H9 (cell line): ENCODE data around the gene ZMAT3. TPM values are rescaled to one million over a fixed set of nuclear protein-coding genes. Genes with fewer than 3 reads are reported as not detected.

Source experiments
- DNase-seq: peaks from one replicate; pipeline ENCODE4 v3.0.0-alpha.2; 2017
- H2AFZ ChIP-seq: one replicate; pipeline ENCODE4 v1.6.1; 2013; ENCODE audit warnings: mild to moderate bottlenecking, low read length, control low read depth, moderate library complexity
- H2AK5ac ChIP-seq: 2 replicates; pipeline ENCODE4 v1.6.1; 2013; ENCODE audit warnings: low read length, control low read depth, mixed read lengths; ENCODE audit not compliant: insufficient read length
- H2BK120ac ChIP-seq: one replicate; pipeline ENCODE4 v1.6.1; 2013; ENCODE audit warnings: low read depth, mild to moderate bottlenecking, low read length, control low read depth, inconsistent platforms; ENCODE audit not compliant: poor library complexity, severe bottlenecking
- H2BK12ac ChIP-seq: 2 replicates; pipeline ENCODE4 v1.6.1; 2013; ENCODE audit warnings: low read length, control low read depth, mixed read lengths, low read depth; ENCODE audit not compliant: insufficient read length
- H2BK15ac ChIP-seq: 2 replicates; pipeline ENCODE4 v1.6.1; 2013; ENCODE audit warnings: low read depth, low read length, control low read depth
- H2BK20ac ChIP-seq: one replicate; pipeline ENCODE4 v1.6.1; 2013; ENCODE audit warnings: low read depth, mild to moderate bottlenecking, low read length, control low read depth, inconsistent platforms; ENCODE audit not compliant: poor library complexity, severe bottlenecking
- H2BK5ac ChIP-seq: 2 replicates; pipeline ENCODE4 v1.6.1; 2013; ENCODE audit warnings: low read length, control low read depth, mixed read lengths; ENCODE audit not compliant: insufficient read length
- H3K14ac ChIP-seq: 2 replicates; pipeline ENCODE4 v1.6.1; 2013; ENCODE audit warnings: low read length, control low read depth; ENCODE audit not compliant: insufficient read depth
- H3K18ac ChIP-seq: 2 replicates; pipeline ENCODE4 v1.6.1; 2013; ENCODE audit warnings: low read depth, mild to moderate bottlenecking, mixed read lengths, low read length, control low read depth; ENCODE audit not compliant: insufficient read length
- H3K23ac ChIP-seq: 2 replicates; pipeline ENCODE4 v1.6.1; 2013; ENCODE audit warnings: low read length, control low read depth, mixed read lengths, low read depth; ENCODE audit not compliant: insufficient read length
- H3K23me2 ChIP-seq: 2 replicates; pipeline ENCODE4 v1.6.1; 2013; ENCODE audit warnings: low read depth, mild to moderate bottlenecking, mixed read lengths, low read length, control low read depth; ENCODE audit not compliant: insufficient read length, poor library complexity, severe bottlenecking
- H3K27ac ChIP-seq: 2 replicates; pipeline ENCODE4 v1.5.1; 2013; ENCODE audit warnings: low read length, control low read depth, mixed read lengths, low read depth; ENCODE audit not compliant: insufficient read length
- H3K27me3 ChIP-seq: 2 replicates; pipeline ENCODE4 v1.6.1; 2013; ENCODE audit warnings: low read length, control low read depth, inconsistent platforms; ENCODE audit not compliant: insufficient read depth
- H3K4ac ChIP-seq: 2 replicates; pipeline ENCODE4 v1.6.1; 2013; ENCODE audit warnings: low read depth, mild to moderate bottlenecking, control low read depth, inconsistent platforms, low read length, moderate library complexity
- H3K4me1 ChIP-seq: 2 replicates; pipeline ENCODE4 v1.6.1; 2013; ENCODE audit warnings: low read length, control low read depth, inconsistent platforms; ENCODE audit not compliant: insufficient read depth
- H3K4me2 ChIP-seq: 2 replicates; pipeline ENCODE4 v1.6.1; 2013; ENCODE audit warnings: low read length, control low read depth, mixed read lengths; ENCODE audit not compliant: insufficient read length, insufficient read depth
- H3K56ac ChIP-seq: 2 replicates; pipeline ENCODE4 v1.6.1; 2013; ENCODE audit warnings: low read depth, mild to moderate bottlenecking, mixed read lengths, low read length, control low read depth; ENCODE audit not compliant: insufficient read length
- H3K79me1 ChIP-seq: 2 replicates; pipeline ENCODE4 v1.6.1; 2013; ENCODE audit warnings: low read depth, mild to moderate bottlenecking, moderate library complexity, low read length, control low read depth, inconsistent platforms; ENCODE audit not compliant: insufficient read depth, poor library complexity, severe bottlenecking
- H3K79me2 ChIP-seq: 2 replicates; pipeline ENCODE4 v1.6.1; 2013; ENCODE audit warnings: low read length, control low read depth, inconsistent platforms; ENCODE audit not compliant: insufficient read depth
- H3K9ac ChIP-seq: 2 replicates; pipeline ENCODE4 v1.6.1; 2013; ENCODE audit warnings: low read length, control low read depth, mixed read lengths; ENCODE audit not compliant: insufficient read length; ENCODE audit errors: extremely low read depth
- H3K9me3 ChIP-seq: one replicate; pipeline ENCODE4 v1.6.1; 2013; ENCODE audit warnings: low read depth, low read length, inconsistent platforms; ENCODE audit not compliant: control insufficient read depth
- H3T11ph ChIP-seq: one replicate; pipeline ENCODE4 v1.6.1; 2013; ENCODE audit warnings: mild to moderate bottlenecking, low read length, control low read depth, inconsistent platforms
- H4K20me1 ChIP-seq: one replicate; pipeline ENCODE4 v1.6.1; 2013; ENCODE audit not compliant: control insufficient read depth, insufficient read length, insufficient read depth
- H4K5ac ChIP-seq: 2 replicates; pipeline ENCODE4 v1.6.1; 2013; ENCODE audit warnings: low read depth, mild to moderate bottlenecking, mixed read lengths, low read length, control low read depth; ENCODE audit not compliant: insufficient read length
- H4K8ac ChIP-seq: replicated peaks from 2 replicates; pipeline ENCODE4 v1.6.1; 2013; ENCODE audit warnings: low read length, control low read depth, mixed read lengths, low read depth; ENCODE audit not compliant: insufficient read length
- H4K91ac ChIP-seq: 2 replicates; pipeline ENCODE4 v1.6.1; 2013; ENCODE audit warnings: low read depth, mild to moderate bottlenecking, moderate library complexity, mixed read lengths, low read length, control low read depth; ENCODE audit not compliant: insufficient read length
- H3K27ac Mint-ChIP-seq, 3 experiments: 2 replicates in 2 of 3; 3 replicates in 1 of 3; pipeline ENCODE4 v1.8.0; 2020 to 2021; ENCODE audit warnings: mixed read lengths in 3 of 3, mild to moderate bottlenecking in 1 of 3, moderate library complexity in 1 of 3
- H3K27me3 Mint-ChIP-seq: 2 replicates; pipeline ENCODE4 v1.8.0; 2021; ENCODE audit warnings: low read depth, mild to moderate bottlenecking, moderate library complexity, mixed read lengths
- H3K36me3 Mint-ChIP-seq, 3 experiments: 2 replicates in 2 of 3; 3 replicates in 1 of 3; pipeline ENCODE4 v1.8.0; 2020 to 2021; ENCODE audit warnings: low read depth in 3 of 3, mixed read lengths in 3 of 3; ENCODE audit not compliant: insufficient read depth in 1 of 3
- H3K4me1 Mint-ChIP-seq, 2 experiments: 2 replicates each; pipeline ENCODE4 v1.8.0; 2020; ENCODE audit warnings: mixed read lengths in 2 of 2
- H3K4me3 Mint-ChIP-seq, 2 experiments: 2 replicates in 1 of 2; 3 replicates in 1 of 2; pipeline ENCODE4 v1.8.0; 2020 to 2021; ENCODE audit warnings: mild to moderate bottlenecking in 2 of 2, mixed read lengths in 2 of 2, moderate library complexity in 1 of 2
- H3K9me3 Mint-ChIP-seq, 2 experiments: 2 replicates in 1 of 2; 3 replicates in 1 of 2; pipeline ENCODE4 v1.8.0; 2020; ENCODE audit warnings: mild to moderate bottlenecking in 2 of 2, mixed read lengths in 2 of 2, moderate library complexity in 1 of 2
- WGBS: extraction: QIAGEN DNeasy Blood & Tissue Kit; methylation state at CpG from one replicate; pipeline ENCODE4 v1.1.7; 2013; ENCODE audit warnings: missing lambda C conversion rate, low lambda C conversion rate, mixed read lengths; ENCODE audit not compliant: insufficient read length; ENCODE audit errors: extremely low coverage; 5-methylcytosine and 5-hydroxymethylcytosine counted together
- total RNA-seq: library from RNA; stranded (reverse); gene quantifications from 2 replicates; pipeline ENCODE4 v1.2.1, GENCODE V29; 2021
- TF ChIP-seq, protein P1 (sequence below): fragments of 200-600 bp; sonication (generic); conservative IDR thresholded peaks from 3 replicates; pipeline ENCODE4 v1.8.0; 2021; ENCODE audit warnings: antibody characterized with exemption, mild to moderate bottlenecking

ZMAT3 gene
- total RNA-seq, 1 experiment from 2014 or later = 9.4 TPM

DNA sequence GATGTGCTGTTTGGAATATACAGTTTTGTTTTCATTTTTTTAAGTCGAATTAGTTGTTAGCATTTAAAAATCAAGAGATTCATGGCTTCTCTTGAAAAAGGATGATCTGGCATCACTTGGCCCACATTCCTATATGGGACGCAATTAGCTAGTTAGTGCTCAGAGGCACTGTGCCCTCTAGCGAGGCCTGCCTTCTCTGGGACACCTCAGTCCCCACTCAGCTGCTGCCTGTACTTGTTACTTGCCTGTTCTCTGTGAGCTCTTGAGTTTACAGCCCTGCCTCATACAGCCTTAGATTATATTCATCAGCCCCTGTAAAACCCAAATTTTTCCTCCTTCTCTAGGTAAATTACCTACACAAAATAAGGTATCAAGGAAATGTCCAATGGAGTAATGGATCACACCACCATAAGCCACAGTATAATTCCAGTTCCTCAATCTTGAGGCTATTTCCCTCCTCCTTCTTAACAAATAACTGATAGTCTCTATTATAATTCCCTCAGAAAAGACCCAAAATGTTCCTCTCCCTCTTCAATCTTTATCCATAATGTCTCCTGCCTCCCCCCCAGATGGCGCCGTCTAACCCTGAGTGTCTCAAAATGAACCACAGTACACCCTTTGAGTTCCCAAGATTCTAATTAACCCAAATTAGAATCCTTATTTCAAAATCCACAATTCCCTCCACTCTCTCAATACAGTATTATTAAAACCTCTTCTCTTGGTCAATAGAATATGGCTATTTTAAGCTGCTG, 2.7 kb downstream of the ZMAT3 start:
- no peak overlapping the region for H3K4me2 ChIP-seq

More for the DNA sequence above, 2.7 kb downstream of the ZMAT3 start:
- no peak overlapping the region for H3K18ac ChIP-seq
- no peak overlapping the region for H2BK15ac ChIP-seq
- H3K56ac ChIP-seq = no peak overlapping the region
- H3K9me3 Mint-ChIP-seq = no peaks in the 10 kb centered on the region
- TF ChIP-seq, protein P1, sequence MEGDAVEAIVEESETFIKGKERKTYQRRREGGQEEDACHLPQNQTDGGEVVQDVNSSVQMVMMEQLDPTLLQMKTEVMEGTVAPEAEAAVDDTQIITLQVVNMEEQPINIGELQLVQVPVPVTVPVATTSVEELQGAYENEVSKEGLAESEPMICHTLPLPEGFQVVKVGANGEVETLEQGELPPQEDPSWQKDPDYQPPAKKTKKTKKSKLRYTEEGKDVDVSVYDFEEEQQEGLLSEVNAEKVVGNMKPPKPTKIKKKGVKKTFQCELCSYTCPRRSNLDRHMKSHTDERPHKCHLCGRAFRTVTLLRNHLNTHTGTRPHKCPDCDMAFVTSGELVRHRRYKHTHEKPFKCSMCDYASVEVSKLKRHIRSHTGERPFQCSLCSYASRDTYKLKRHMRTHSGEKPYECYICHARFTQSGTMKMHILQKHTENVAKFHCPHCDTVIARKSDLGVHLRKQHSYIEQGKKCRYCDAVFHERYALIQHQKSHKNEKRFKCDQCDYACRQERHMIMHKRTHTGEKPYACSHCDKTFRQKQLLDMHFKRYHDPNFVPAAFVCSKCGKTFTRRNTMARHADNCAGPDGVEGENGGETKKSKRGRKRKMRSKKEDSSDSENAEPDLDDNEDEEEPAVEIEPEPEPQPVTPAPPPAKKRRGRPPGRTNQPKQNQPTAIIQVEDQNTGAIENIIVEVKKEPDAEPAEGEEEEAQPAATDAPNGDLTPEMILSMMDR = peak; percentile 62
- peaks cover 0 to 16% (median 0%) of the 10 kb centered on the region in 3 experiments; a peak in 2 of 7 replicates for H3K36me3 Mint-ChIP-seq
- no peak overlapping the region for H3T11ph ChIP-seq
- H3K27me3 ChIP-seq = no peaks in the 10 kb centered on the region
- H2BK12ac ChIP-seq = no peak overlapping the region
- no peaks in the 10 kb centered on the region for H4K20me1 ChIP-seq
- H4K91ac ChIP-seq = no peak overlapping the region
- no peak overlapping the region for H3K27ac ChIP-seq
- no peak overlapping the region for H3K23ac ChIP-seq
- H3K14ac ChIP-seq = no peak overlapping the region
- no peak overlapping the region for H2BK20ac ChIP-seq
- peaks cover 7 to 15% of the 10 kb centered on the region in 2 experiments for H3K4me1 Mint-ChIP-seq
- H3K27ac Mint-ChIP-seq = peak overlapping the region in 1 of 3 experiments; percentile 5; a peak in 3 of 7 replicates
- H3K9me3 ChIP-seq = no peaks in the 10 kb centered on the region
- no peak overlapping the region for H2AK5ac ChIP-seq
- no peak overlapping the region for H3K9ac ChIP-seq
- H3K4me1 ChIP-seq = no peaks in the 10 kb centered on the region
- H3K79me2 ChIP-seq = no peaks in the 10 kb centered on the region
- no peak overlapping the region for H2AFZ ChIP-seq
- DNase-seq = no peak
- no peak overlapping the region for H4K5ac ChIP-seq
- no peak overlapping the region for H2BK120ac ChIP-seq
- no CpG with 5 or more reads among the region's 5 CpGs for WGBS
- no peak overlapping the region for H3K4ac ChIP-seq
- no peak overlapping the region for H4K8ac ChIP-seq
- no peak overlapping the region for H2BK5ac ChIP-seq
- no peaks in the 10 kb centered on the region for H3K79me1 ChIP-seq
- H3K4me3 Mint-ChIP-seq = no peak overlapping the region
- 0 out of 2 replicates have a peak, but pooled peaks cover 1% of the 10 kb centered on the region for H3K27me3 Mint-ChIP-seq
- peaks cover 11% of the 10 kb centered on the region for H3K23me2 ChIP-seq
